CD4-positive, alpha-beta T cell treated with Interleukin-1 beta for 1 hour (primary cell): ENCODE measurements around the gene BCL11B.

Experiments
- DNase-seq, 2 donors: peaks; one replicate each; pipeline ENCODE4 v3.0.0-alpha.2; 2020 to 2022

The BCL11B gene

DNA sequence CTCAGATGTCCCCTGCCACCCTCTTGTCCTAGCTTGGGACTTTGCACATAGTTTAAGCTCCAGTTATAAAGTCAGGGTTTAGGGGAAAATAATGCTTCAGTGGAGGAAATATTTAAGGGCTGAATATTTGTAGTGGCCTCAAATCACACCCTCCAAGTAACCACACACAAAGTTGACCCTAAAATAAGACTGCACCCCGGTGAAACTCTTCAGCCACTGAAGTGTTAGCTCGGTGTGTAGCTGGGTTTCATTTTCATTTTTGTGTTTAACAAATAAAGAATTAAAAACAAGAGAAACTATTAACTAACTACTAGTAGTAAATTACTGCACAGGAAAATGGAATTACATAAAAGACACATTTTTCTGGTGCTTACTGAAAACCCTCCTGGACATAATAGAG is 14.8 kb upstream of the BCL11B start:
- DNase-seq: peak in 1 of 2 donors; percentile 11

DNA sequence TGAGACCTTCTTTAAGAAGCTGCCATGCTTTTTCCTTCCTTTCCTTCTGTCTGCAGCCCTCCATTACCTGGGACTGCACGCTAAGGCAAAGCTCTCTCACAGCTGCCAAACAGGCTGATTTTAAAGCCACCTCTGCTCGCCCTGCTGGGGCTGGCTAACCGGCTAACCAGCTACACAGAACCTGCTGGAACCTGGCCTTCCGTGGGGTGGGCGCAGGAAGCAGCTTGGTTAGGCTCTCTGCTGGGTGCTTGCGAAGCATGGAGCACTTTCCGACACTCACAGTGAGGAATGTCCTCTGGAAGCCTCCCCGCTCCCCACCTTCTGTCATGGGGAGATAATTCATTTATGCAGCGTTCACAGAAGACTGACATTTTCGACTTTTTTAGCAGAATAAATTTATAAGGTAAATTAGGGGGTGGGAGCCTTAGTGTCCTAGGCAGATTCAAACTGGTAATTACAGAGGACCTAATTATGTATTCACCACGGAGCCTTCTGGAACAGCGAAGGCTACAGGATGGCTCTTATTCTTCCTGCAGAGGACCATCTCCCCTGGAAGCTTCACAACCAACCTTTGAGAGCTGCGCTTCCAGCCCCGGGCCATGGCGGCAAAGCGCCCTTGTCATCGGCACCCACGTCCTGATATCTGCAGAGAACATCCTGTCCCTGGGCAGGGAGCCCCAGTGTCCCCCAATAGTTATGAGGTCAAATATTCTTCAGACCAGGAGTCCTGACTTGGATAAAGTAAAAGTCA is 12.4 kb upstream of the BCL11B start:
- no peak for DNase-seq

DNA sequence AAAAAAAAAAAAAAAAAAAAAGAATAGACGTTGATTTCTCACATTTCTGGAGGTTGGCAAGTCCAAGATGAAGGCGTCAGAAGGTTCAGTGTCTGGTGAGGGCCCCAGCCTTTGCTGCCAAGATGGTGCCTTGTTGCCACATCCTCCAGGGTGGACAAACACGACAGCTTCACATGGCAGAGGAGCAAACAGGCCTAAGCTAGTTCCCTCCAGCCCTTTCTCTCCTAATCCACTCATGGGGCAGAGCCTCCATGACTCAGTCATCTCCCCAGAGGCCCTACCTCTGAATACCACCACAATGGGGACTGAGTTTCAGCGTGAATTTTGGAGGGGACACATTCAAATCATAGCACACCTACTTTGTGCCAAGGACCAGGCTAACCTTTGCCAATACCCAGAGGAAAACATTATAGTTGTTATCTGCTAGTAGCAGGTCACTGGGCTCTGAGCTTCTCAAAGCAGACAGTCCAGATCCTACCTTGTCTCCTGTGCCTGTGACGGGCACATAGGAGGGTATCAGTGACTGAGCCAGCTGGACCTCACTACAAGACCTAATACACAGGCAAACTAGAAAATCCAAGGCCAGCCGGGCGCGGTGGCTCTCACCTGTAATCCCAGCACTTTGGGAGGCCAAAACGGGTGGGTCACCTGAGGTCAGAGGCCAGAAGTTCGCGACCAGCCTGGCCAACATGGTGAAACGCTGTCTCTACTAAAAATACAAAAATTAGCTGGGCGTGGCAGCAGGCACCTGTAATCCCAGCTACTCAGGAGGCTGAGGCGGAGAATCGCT is 10.5 kb upstream of the BCL11B start:
- no peak for DNase-seq

DNA sequence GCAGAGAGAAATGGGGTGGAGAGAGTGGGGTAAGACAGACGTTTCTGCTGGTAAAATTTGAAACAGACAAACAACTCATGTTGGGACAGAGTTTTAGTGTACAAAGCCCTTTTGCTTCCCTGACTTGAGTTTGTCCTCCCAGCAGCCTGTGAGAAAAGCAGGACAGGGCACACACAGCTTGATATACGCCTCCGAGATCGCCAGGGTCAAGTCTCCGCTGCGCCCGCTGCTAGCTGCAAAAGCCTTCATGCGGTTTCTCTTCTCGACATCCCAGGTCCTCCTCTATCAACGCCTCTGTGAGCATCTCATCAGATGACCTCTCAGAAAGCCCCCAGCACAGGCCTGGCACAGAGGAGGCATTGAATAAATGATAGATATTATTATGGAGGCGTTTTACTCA is 9.4 kb upstream of the BCL11B start:
- no peak for DNase-seq

DNA sequence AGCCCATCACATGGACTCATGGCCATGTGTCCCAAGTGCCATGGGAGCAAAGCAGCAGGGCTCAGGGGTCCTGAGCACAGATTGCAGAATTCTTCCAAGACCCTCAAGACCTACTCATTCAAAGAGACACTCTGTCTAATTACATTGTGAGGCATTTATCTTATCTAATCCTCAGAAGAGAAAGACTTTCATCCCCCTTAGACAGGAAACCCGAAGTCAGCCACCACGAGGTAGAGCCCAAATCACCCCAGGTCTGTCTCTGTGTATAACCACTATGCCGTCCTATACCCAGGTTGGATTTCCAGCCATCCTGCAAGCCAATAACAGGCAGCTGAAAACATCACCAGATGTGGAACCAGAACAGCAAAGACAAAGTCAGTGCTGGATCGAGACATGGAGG is 8.9 kb upstream of the BCL11B start:
- peak in 1 of 2 donors; percentile 9 for DNase-seq

DNA sequence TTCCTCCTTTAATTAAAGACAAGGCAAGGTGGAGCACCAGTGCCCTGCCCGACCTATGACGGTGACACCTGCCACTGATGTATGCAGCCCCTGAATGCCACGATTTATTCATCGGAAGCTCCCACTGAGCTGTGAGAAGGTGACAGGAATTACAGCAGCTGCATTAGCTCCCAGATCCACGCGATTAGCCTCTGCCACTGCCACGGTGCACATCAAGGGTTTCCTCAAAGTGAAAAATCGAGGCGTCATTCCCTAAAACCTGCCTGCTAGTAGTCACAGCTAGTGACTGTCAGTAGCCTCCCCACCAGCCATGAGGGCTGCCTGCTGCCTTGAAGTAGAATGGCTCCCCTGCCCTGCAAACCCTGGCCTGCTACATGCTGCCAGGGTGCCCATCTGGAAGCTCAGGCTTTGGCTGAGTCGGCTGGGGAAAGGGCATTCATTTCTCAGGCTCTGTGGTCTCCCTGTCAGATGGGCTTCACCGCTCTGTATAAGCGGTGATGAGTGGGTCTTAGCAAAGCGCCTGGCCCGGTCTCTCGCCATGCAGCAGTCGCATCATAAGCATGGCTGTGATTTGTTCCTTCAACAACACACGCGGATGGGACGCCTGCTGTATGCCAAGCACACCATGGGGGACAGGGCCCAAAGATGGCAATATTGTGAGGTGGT is 8.2 kb upstream of the BCL11B start:
- DNase-seq: no peak

DNA sequence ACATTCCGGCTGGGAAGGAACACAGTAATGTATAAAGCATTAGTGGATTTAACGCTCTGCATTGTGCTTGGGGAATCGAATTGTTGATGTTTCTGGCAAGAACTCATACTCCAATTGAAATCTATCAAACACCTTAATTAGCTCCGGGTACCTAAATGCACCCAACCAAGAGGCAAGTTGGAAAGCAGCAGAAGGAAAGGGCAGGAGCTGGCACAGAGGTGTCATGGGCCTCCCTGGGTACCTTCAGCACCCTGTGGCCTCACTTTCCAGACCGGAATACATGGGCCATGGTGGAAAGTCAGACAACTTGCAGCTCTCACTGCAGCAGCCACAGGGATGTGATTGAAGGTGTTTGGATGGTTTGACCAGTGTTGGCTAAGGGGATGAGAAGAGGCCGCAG is 6.8 kb upstream of the BCL11B start:
- DNase-seq: no peak

DNA sequence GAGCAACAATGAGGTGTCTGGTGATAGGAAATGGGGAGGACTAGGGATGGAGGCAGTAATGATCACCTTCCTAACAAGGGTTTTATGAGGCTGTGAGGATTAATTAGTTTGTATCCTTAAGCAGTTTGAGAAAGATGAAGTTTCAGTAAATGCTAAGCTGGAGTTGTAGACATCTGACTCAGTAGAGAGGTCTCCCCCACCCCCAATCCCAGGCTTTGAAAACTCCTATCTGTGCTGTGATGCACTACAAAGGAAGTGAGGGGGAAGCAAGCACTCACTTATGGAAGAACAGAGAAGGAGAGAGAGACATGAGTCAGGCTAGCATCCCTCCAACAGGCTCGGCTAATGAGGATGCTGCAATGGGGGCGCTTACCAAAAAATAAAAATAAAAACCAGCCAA is 5.5 kb upstream of the BCL11B start:
- no peak for DNase-seq

DNA sequence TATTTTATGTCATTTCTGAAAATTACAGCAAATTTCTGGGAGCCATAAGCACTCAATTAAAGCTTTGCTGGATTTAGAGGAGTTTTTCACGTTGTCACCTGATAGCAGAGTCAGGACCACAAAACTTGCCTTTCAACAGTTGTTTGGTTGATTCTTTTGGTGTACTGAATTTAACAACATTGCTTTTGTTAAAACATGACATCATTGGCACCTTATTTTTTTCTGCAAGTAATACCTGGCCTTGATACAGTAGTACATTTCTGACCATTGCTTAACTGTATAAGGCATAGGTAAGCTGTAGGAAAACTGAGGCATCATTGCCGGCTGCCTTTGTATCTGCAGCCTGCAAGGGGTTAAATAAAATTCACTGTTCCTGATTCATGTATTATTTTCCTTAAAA is 4.5 kb upstream of the BCL11B start:
- no peak for DNase-seq

DNA sequence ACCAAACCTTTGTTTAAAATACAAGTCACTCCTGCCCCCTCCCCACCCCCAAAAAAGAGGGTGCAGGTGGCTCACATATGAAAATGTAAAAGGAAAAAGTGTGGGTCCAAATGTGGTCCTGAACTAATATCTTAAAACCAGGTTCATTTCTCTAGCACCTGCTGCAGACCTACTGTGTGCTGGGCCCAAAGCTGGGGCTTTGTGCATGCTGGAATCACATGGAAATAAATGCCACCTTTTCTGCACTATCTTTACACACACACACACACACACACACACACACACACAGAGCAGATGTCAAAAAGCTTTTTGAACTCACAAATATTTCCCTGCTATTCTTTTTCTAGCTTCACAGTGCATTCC is 3.2 kb upstream of the BCL11B start:
- DNase-seq: no peak

DNA sequence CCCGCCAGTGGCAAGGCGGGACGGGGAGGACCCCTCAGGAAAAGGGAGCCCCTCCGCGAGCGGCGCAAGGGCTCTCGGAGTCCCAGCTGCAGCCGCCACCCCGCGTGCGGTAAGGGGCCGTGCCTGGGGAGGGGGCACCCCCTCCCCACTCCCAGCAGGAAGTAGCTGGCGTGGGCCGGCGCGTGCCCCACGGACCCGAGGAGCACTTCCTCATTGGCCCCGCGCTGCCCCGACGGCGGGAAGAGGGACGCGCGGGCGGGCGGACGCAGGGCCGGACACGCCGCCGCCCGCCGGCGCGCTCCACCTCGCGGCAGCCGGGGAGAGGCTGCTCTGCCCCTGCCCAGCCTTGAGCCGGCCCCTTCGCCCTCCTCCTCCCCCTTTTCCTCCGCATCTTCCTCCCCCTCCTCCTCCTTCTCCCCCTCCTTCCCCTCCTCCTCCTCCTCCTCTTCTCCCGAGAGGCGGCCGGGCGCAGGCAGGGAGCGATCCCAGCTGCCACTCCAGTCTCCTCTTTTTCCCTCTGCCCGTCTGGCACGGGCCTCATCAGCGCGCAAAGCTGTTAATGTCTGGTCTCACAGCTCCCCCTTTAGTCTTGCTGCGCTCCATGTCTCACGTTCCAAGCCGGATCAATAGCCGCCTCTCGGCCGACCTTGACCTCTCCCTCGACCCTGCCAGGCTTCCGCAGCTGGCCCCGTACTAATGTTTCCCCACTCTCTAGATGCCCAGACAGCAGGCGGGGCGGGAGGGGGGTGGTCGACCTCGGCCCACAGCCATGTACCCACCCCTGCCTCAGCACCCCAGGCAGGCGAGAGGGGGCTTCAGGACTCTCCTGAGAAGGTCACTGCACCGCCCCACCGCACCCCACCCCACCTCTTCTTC is 2.6 kb upstream of the BCL11B start:
- DNase-seq: peak; percentile 52 to 70

DNA sequence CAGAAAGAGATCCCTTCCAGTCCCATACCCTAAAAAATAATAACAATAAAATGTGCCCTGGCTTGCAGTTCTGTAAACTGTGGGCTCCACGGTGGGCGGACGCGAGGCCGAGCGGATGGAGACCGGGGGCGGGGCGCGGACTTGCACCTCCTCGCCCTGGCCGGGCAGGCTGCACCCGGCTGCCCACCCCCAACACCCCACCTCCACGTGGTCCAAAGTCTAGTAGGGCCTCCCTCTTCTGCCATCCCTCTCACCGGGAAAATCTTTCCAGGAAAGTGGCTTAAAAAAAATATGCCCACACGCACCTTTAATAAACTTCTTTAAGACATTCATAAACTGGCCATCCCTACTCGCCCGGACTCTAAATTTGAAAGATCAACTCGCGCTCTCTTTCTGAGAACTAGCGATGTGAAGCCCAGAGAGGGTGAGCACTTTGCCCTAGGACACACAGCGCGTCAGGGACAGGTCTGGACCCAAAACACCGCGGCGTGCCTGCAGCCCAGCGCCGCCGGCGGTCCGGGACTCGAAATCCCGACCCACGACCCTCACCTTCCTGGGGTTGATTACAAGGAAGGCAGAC is 1.9 kb upstream of the BCL11B start:
- DNase-seq: peak in 1 of 2 donors; percentile 19

DNA sequence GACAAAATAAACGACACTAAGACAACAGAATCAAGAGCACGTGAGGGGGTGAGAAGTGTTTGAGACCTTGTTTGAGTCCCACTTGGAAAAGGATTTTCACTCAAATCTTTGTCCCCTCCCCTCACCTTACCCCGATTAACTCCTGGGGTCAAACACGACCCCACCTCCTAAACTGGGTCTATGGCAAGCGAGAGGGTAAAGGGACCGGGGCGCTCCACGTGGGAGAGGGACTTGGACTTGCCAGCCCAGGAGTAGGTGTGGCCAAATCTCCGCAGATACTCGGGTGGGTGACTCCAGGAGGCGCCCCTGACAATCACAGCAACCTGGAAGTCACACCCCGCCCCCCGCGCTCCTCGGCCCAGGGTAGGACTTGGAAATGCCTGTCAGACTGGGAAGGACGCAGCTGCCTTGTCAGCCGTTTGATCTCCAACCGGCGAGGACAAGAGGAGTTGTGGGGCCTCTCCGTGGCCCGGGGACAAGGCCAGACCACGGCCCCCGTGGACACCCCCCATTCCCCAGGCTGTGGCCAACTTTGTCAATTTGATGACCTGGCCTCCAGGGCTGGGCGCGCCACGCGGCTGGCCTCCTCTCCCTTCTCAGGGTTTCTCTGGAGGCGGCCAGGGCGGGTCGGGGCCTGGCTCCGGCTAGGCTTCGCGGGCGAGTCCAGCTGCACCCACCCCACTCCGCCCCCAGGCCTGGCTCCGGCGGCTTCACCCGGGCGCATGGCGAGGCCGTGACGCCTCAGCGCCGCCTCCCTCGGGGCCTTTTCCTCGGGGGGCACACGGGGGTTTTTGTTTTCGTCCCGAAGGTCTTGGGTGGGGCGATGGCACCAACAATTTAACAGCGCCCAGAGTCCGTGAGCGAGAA is 1.1 kb upstream of the BCL11B start:
- DNase-seq: peak; percentile 32 to 51

DNA sequence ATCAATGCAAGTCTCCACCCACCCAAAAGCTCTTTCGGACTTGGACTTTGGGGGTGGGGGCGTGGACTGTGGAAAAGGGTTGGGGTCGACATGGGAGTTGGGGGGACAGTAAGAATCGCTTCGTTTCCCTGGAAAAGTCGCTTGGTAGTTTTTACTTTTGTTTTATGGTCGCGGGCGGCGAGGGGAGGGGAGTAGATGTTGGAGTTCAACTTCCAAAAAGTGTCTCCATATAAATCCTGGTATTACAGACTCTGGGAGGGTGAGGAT is 568 bp upstream of the BCL11B start:
- DNase-seq: no peak

DNA sequence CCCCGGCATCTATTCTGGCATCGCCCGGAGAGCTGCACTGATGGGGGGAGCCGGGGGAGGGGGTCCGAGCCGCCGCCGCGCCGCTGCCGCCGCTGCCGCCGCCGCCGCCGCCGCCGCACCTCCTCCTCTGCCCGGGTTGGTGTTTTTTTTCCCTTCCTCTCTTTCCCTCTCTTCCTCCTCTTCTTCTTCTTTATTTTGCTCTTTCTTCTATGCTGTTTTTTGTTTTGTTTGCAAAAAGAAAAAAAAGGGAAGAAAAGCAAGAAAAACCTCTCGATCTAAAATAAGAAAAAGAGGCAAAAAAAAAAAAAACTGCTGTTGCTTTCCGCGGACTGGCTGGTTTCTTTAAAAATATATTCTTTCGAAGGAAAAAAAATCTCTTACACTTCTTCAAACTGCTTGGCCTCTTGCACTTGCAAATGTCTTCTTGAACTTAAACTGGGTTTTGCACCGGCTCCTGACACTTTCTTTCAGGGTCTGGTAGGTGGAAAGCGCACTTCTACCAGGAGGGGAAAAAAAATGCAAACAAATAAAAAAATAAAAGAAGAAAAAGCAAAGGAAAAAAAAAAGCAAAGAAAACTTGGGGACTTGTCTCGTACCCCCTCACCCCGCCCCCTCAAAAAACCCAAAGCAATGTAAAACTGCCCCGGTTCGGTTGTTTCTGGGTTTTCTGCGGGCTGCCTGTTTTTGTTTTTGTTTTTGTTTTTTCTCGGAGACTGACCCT is 616 bp downstream of the BCL11B start:
- DNase-seq: no peak

DNA sequence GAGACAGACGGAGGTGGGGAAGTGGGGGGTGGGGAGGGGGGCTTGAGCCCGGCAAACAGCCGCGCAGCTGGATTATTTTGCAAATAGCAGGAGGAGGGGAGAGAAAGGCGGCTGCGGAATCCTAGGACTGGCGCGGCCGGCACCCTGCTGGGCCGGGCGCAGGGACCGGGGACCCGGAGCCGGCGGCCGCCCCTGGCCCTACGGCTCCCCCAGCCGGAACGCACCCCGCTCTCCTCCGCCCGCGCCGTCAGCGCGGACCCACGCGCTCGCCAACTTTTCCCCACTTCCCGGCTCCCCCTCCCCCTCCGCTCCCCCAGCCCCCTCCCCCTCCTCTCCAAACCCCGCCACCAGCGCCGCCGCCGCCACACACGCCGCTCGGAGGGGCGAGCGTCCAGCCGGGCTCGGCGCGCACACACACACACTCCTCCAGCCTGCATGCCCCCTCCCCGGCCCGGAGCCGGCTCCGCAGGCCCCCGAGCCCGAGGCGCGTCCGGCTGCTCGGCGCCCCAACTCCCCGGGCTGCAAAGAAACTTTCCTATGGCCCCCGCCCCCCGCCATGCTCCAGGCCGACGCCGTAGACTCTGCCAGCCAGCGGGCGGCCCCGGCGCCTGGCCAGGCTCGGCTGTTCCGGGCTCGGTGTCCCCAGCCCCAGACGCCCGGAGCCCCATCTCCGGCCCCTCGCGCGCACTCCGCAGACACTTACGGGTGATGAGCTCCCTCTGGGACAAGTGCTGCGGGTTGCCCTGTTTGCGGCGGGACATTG is 1.4 kb downstream of the BCL11B start:
- peak in 1 of 2 donors; percentile 28 for DNase-seq

DNA sequence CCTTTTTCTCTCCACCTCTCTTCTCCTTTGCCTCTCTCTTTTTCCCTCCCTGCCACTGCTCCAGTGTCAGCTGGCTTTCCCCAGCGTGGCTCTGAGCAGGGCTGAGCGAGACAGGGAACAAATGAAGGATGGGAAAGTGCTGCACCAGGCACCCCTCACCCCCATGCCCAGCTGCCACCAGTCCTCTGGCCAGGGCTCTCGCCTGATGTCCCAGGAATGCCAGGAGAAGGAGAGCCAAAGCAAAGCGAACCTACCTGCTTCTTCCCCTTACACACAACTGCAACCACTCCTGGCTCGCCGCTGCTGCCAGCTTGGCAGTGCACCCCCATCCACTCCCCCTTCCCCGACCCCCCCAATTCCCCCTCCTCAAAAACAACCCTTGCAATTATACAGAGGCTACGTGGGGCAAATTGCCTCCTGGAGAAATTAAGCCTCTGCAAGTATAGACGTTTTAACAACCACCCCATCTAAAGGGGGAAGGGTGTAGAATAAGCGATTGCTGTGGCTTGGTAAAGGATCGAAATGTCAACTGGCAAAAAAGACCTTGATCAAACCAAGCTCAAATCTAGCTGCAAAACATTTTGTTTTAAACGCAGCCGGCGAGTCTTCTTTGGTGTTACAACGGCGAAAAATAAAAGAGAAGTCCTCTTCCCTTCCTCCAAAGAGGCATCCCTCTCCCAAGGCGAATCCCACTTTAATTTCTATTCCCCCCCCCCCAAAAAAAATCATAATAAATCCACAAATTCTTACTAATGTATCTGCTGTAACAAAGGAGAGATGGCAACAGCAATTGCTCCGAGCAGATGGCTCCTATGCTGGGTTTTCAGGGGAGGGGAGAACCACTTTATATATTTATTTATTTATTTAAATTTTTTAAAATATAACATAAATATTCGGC is 2.9 kb downstream of the BCL11B start:
- no peak for DNase-seq

DNA sequence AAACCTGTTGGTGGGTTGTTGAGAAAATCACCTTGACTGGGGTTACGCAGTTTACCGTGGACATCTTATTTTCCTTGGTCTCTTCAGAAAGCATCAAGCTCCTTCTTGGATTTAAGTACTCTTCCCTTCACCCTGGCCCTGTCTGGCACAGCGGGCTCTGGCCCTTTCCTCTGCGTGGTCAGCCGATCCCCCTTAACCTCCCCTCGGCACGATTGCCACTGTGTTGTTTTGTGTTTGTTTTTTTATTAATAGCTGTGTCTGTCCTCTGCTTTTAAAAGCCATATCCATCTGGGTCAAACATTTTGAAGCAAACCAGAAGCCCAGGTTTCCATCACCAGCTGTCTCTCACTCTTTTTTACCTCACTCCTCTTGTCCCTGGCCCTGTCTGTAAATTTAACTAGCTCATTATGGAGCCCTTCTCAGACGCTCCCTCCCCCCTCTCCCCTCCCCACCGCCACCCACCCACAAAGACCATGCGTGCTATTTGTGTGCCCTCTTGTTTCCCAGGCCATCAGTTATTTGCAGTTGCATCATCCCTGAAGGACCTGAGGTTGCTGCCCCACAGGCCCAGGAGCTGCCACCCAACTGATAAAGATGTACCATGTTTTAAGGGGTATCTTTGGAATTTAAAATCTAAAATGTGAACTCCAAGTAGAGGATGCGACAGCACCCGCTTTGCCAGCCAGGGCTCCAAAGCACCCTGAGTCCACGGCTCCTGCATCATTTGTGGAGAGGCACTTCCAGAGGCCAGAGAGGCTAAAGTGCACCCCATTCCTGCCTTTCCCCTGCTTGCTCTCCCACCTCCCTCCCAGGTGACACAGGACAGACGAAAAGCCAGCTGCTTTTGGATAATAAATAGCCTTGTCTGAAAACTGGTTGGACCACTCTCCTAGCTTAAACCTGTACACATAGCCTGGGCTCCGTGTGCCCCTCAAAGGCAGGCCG is 3.9 kb downstream of the BCL11B start:
- DNase-seq: peak in 1 of 2 donors; percentile 36
